Breast epithelium (tissue), 4 donors: ENCODE measurements around the gene ZSCAN16. TPM values are rescaled to one million over a fixed set of nuclear protein-coding genes. Genes with fewer than 3 reads are reported as not detected.
"Not testable (repeated sequence)": the region's sequence is repeated elsewhere in the genome, so short reads cannot be mapped to it uniquely, and the experiment has no call there.

Experiments used
- DNase-seq, 2 donors: peaks; one replicate each; pipeline ENCODE4 v3.0.0-alpha.2; 2019; ENCODE audit warnings: low spot score in 2 of 2
- H3K27ac ChIP-seq, 2 donors: fragments of 200-600 bp; sonication (generic) in 1 of 2; one replicate each; pipeline ENCODE4 v1.5.1; 2016 to 2019; ENCODE audit warnings: mild to moderate bottlenecking in 1 of 2
- H3K27me3 ChIP-seq, 2 donors: fragments of 200-600 bp; sonication (generic) in 1 of 2; one replicate each; pipeline versions ENCODE4 v1.5.1 to v1.6.0; 2017 to 2019; ENCODE audit warnings: control low read depth in 1 of 2, mild to moderate bottlenecking in 1 of 2
- H3K36me3 ChIP-seq: fragments of 200-600 bp; one replicate; pipeline ENCODE4 v1.5.1; 2019
- H3K4me1 ChIP-seq, 2 donors: fragments of 200-600 bp; sonication (generic); one replicate each; pipeline ENCODE4 v1.5.1; 2016 to 2019; ENCODE audit warnings: control low read depth in 1 of 2
- H3K4me3 ChIP-seq, 3 donors: fragments of 200-600 bp; sonication (generic); 1 replicate in 2 of 3; 2 replicates in 1 of 3; pipeline ENCODE4 v1.5.1; 2016 to 2019; ENCODE audit warnings: mild to moderate bottlenecking in 3 of 3, moderate library complexity in 2 of 3
- H3K9me3 ChIP-seq, 2 donors: fragments of 200-600 bp; sonication (generic) in 1 of 2; one replicate each; pipeline ENCODE4 v1.5.1; 2016 to 2019; ENCODE audit warnings: control low read depth in 1 of 2
- POLR2A ChIP-seq: fragments of 450-650 bp; IDR thresholded peaks from one replicate; pipeline ENCODE4 v1.6.1; 2016; ENCODE audit warnings: antibody characterized with exemption, mild to moderate bottlenecking, moderate library complexity
- POLR2AphosphoS5 ChIP-seq, 3 donors: sonication (generic); formaldehyde crosslinking; IDR thresholded peaks; one replicate each; pipeline ENCODE4 v1.6.1; 2017; ENCODE audit warnings: antibody characterized with exemption in 3 of 3
- intact Hi-C: fragments of 100-400 bp; cut with DNase I; formaldehyde crosslinking; loops from one replicate; pipeline ENCODE4 v1.15.1; 2023; ENCODE audit warnings: low total_unique reads
- total RNA-seq, 3 donors: library from RNA; depleted of rRNA; stranded (reverse); fragments of >200 nt; gene quantifications; one replicate each; pipeline ENCODE4 v1.1.0, GENCODE V29; 2016
- TF ChIP-seq, protein P1 (sequence below), 3 donors: fragments of 450-650 bp; IDR thresholded peaks; one replicate each; pipeline ENCODE4 v1.5.1; 2016 to 2017; ENCODE audit warnings: antibody characterized with exemption in 3 of 3, mild to moderate bottlenecking in 3 of 3, moderate library complexity in 3 of 3

The ZSCAN16 gene
- total RNA-seq, 3 donors from 2014 or later = 2.7 to 9.8 (median 9.7) TPM

DNA sequence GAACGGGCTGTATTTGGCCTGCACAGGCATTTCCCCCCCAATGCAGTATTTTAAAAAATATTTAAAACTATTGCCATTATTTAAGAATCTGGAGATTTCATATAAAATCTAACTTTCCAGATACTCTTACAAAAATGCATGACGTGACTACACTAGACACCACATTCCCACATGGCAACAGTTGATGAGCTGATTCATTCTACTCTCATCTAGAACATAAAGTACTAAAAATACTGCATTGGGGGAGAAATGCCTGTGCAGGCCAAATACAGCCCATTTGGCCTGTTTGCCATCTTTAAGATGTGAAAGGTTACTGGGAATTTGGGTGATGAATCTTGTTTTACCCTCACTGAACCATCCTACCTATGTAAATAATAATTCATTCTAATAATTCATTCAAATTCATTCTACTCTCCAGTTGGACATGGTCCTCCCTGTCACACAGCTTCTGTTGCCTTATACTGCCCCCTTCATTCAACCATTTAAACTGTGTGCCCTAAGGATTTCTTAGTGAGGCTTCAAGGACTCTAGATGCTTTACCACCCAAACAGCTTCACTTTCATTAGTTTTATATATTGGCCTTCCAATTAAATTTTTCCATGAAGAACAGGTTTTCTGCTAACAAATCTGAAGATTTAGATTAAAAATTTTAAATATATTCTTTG is 6.9 kb upstream of the ZSCAN16 start:
- no peaks in the 10 kb centered on the region for H3K27me3 ChIP-seq
- no peaks in the 10 kb centered on the region for H3K4me1 ChIP-seq
- H3K27ac ChIP-seq = no peak overlapping the region
- intact Hi-C loops = no loop called here
- TF ChIP-seq POLR2A (no peak), POLR2AphosphoS5 (IDR thresholded peaks at IDR 0.05) (no peak)
- TF ChIP-seq, protein P1, sequence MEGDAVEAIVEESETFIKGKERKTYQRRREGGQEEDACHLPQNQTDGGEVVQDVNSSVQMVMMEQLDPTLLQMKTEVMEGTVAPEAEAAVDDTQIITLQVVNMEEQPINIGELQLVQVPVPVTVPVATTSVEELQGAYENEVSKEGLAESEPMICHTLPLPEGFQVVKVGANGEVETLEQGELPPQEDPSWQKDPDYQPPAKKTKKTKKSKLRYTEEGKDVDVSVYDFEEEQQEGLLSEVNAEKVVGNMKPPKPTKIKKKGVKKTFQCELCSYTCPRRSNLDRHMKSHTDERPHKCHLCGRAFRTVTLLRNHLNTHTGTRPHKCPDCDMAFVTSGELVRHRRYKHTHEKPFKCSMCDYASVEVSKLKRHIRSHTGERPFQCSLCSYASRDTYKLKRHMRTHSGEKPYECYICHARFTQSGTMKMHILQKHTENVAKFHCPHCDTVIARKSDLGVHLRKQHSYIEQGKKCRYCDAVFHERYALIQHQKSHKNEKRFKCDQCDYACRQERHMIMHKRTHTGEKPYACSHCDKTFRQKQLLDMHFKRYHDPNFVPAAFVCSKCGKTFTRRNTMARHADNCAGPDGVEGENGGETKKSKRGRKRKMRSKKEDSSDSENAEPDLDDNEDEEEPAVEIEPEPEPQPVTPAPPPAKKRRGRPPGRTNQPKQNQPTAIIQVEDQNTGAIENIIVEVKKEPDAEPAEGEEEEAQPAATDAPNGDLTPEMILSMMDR (IDR thresholded peaks at IDR 0.05) = no peak
- no peaks in the 10 kb centered on the region for H3K9me3 ChIP-seq
- DNase-seq = no peak
- H3K36me3 ChIP-seq = no peaks in the 10 kb centered on the region
- H3K4me3 ChIP-seq = no peak overlapping the region

- intact Hi-C loops = no loop called here
- no peaks in the 10 kb centered on the region for H3K4me1 ChIP-seq
- no peak overlapping the region for H3K4me3 ChIP-seq
- no peaks in the 10 kb centered on the region for H3K27me3 ChIP-seq
- no peaks in the 10 kb centered on the region for H3K9me3 ChIP-seq
- no peaks in the 10 kb centered on the region for H3K36me3 ChIP-seq
- H3K27ac ChIP-seq = no peak overlapping the region
- TF ChIP-seq POLR2AphosphoS5 (IDR thresholded peaks at IDR 0.05) = no peak
- TF ChIP-seq POLR2A = no peak
- TF ChIP-seq, protein P1 (IDR thresholded peaks at IDR 0.05) = no peak
- no peak for DNase-seq
Observed at GRCh38 chr6:28118217-28118616, 6.2 kb upstream of the ZSCAN16 start.

DNA sequence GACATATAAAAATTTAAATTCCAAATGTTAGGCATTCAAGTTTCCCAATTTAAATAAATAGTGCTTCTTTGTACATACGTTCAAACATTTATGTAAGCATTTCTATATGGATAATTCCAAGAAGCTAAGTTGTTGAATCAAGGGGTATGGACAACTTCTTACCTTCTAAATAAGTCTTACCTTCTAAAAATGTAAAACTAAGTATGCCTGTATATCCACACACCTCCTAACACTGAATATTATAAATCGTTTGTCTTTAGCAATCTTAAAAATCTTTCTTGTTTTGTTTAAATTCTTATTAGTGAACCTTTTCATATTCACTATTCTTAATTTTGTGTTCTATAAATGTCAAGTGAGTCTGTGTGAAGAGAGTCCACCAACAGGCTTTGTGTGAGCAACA is 2.5 kb upstream of the ZSCAN16 start:
- Histone ChIP-seq H3K27me3 (no peaks in the 10 kb centered on the region), H3K9me3 (no peaks in the 10 kb centered on the region), H3K36me3 (no peaks in the 10 kb centered on the region), H3K4me1 (no peaks in the 10 kb centered on the region), H3K27ac (no peak overlapping the region), H3K4me3 (no peak overlapping the region)
- intact Hi-C loops = no loop called here
- DNase-seq = no peak
- TF ChIP-seq, protein P1 (IDR thresholded peaks at IDR 0.05) = no peak
- no peak for TF ChIP-seq POLR2A
- no peak for TF ChIP-seq POLR2AphosphoS5 (IDR thresholded peaks at IDR 0.05)

- H3K4me3 ChIP-seq, H3K9me3 ChIP-seq, intact Hi-C loops, H3K27me3 ChIP-seq, H3K4me1 ChIP-seq, H3K27ac ChIP-seq, DNase-seq, H3K36me3 ChIP-seq: not testable (repeated sequence)
Observed at GRCh38 chr6:28122283-28122682, 2.1 kb upstream of the ZSCAN16 start.

GRCh38 chr6:28124971-28125353 is 553 bp downstream of the ZSCAN16 start:
- no peaks in the 10 kb centered on the region for H3K4me1 ChIP-seq
- H3K27me3 ChIP-seq = no peaks in the 10 kb centered on the region
- intact Hi-C loops = no loop called here
- H3K9me3 ChIP-seq = no peaks in the 10 kb centered on the region
- H3K36me3 ChIP-seq = no peaks in the 10 kb centered on the region
- no peak for DNase-seq
- peak overlapping the region; percentile 53 to 80 (median 71) for H3K4me3 ChIP-seq
- H3K27ac ChIP-seq = peak overlapping the region; percentile 68 to 77
- TF ChIP-seq POLR2A (no peak), POLR2AphosphoS5 (IDR thresholded peaks at IDR 0.05) (no peak)
- TF ChIP-seq, protein P1 (IDR thresholded peaks at IDR 0.05) = no peak

- Histone ChIP-seq H3K4me1 (no peaks in the 10 kb centered on the region), H3K9me3 (no peaks in the 10 kb centered on the region), H3K36me3 (no peaks in the 10 kb centered on the region), H3K4me3 (no peak overlapping the region), H3K27me3 (no peaks in the 10 kb centered on the region), H3K27ac (no peak overlapping the region)
- TF ChIP-seq, protein P1 (IDR thresholded peaks at IDR 0.05) = no peak
- no peak for TF ChIP-seq POLR2A
- TF ChIP-seq POLR2AphosphoS5 (IDR thresholded peaks at IDR 0.05) = no peak
- DNase-seq = no peak
- intact Hi-C loops = no loop called here
Observed at GRCh38 chr6:28125401-28125800, 992 bp downstream of the ZSCAN16 start.
